GM23338 (cell line): Measurements from ENCODE around the gene MRPL57. TPM values are rescaled to one million over a fixed set of nuclear protein-coding genes. Genes with fewer than 3 reads are reported as not detected.
"Not testable (repeated sequence)": the region's sequence is repeated elsewhere in the genome, so short reads cannot be mapped to it uniquely, and the experiment has no call there.

ENCODE experiments used
- ATAC-seq: fragments of 200-7000 bp; cut with Tn5 transposase; 3 replicates; pipeline ENCODE4 v1.9.1; 2020
- DNase-seq: peaks from one replicate; pipeline ENCODE4 v3.0.0-alpha.2; 2015; ENCODE audit warnings: low spot score
- H2AFZ ChIP-seq: fragments of 200-600 bp; sonication (generic); 2 replicates; pipeline ENCODE4 v1.8.0; 2016; ENCODE audit warnings: antibody characterized with exemption, mild to moderate bottlenecking, moderate library complexity
- H3F3A ChIP-seq: fragments of 200-600 bp; sonication (generic); replicated peaks from 2 replicates; pipeline ENCODE4 v1.8.0; 2017; ENCODE audit warnings: antibody characterized with exemption, mixed run types, low read depth
- H3K27ac ChIP-seq: fragments of 200-600 bp; sonication (generic); 2 replicates; pipeline ENCODE4 v1.6.1; 2016; ENCODE audit warnings: low read depth
- H3K27me3 ChIP-seq: fragments of 200-600 bp; sonication (generic); 2 replicates; pipeline ENCODE4 v1.8.0; 2016; ENCODE audit warnings: mild to moderate bottlenecking, mixed run types, moderate library complexity; ENCODE audit not compliant: insufficient read depth
- H3K36me3 ChIP-seq: fragments of 200-600 bp; sonication (generic); 2 replicates; pipeline ENCODE4 v1.8.0; 2016; ENCODE audit warnings: mild to moderate bottlenecking; ENCODE audit not compliant: insufficient read depth
- H3K4me1 ChIP-seq: fragments of 200-600 bp; sonication (generic); 2 replicates; pipeline ENCODE4 v1.8.0; 2016; ENCODE audit warnings: mild to moderate bottlenecking, moderate library complexity; ENCODE audit not compliant: insufficient read depth
- H3K4me2 ChIP-seq: fragments of 200-600 bp; sonication (generic); 2 replicates; pipeline ENCODE4 v1.7.1; 2017; ENCODE audit warnings: mixed run types
- H3K4me3 ChIP-seq: fragments of 200-600 bp; sonication (generic); 2 replicates; pipeline ENCODE4 v1.6.1; 2016; ENCODE audit warnings: mixed run types
- H3K79me2 ChIP-seq: fragments of 200-600 bp; sonication (generic); replicated peaks from 2 replicates; pipeline ENCODE4 v1.8.0; 2017; ENCODE audit warnings: mild to moderate bottlenecking; ENCODE audit not compliant: insufficient read depth
- H3K9me2 ChIP-seq: fragments of 200-600 bp; sonication (generic); 2 replicates; pipeline ENCODE4 v1.8.0; 2017; ENCODE audit not compliant: insufficient read depth
- H4K20me1 ChIP-seq: fragments of 200-600 bp; sonication (generic); replicated peaks from 2 replicates; pipeline ENCODE4 v1.8.0; 2017; ENCODE audit warnings: mild to moderate bottlenecking; ENCODE audit not compliant: insufficient read depth
- H3K27ac Mint-ChIP-seq: 2 replicates; pipeline ENCODE4 v1.8.0; 2020; ENCODE audit warnings: inconsistent platforms, mild to moderate bottlenecking, moderate library complexity, mixed read lengths
- H3K27me3 Mint-ChIP-seq: 3 replicates; pipeline ENCODE4 v1.8.0; 2022; ENCODE audit warnings: low read depth, mild to moderate bottlenecking, moderate library complexity, mixed read lengths, inconsistent platforms; ENCODE audit not compliant: insufficient read depth, poor library complexity
- H3K36me3 Mint-ChIP-seq: 3 replicates; pipeline ENCODE4 v1.8.0; 2021; ENCODE audit warnings: low read depth, mild to moderate bottlenecking, inconsistent platforms, moderate library complexity, mixed read lengths
- H3K4me1 Mint-ChIP-seq: 3 replicates; pipeline ENCODE4 v1.8.0; 2020; ENCODE audit warnings: mild to moderate bottlenecking, inconsistent platforms, mixed read lengths
- H3K4me3 Mint-ChIP-seq: 3 replicates; pipeline ENCODE4 v1.8.0; 2021; ENCODE audit warnings: moderate library complexity, mild to moderate bottlenecking, inconsistent platforms, mixed read lengths
- H3K9me3 Mint-ChIP-seq: 3 replicates; pipeline ENCODE4 v1.8.0; 2020; ENCODE audit warnings: moderate library complexity, mild to moderate bottlenecking, inconsistent platforms, mixed read lengths
- CREB1 ChIP-seq: fragments of 250-450 bp; sonication (Bioruptor Pico); IDR thresholded peaks from 2 replicates; pipeline ENCODE4 v1.5.0; 2020; ENCODE audit warnings: low read depth, mild to moderate bottlenecking, moderate library complexity
- CTCF ChIP-seq, 2 experiments: fragments of 200-600 bp in 1 of 2; sonication (generic) in 1 of 2; conservative IDR thresholded peaks; 2 replicates each; pipeline versions ENCODE4 v1.5.1 to v1.6.1; 2016 to 2017; ENCODE audit warnings: antibody characterized with exemption in 2 of 2, low read depth in 2 of 2, mild to moderate bottlenecking in 2 of 2, moderate library complexity in 1 of 2
- EZH2 ChIP-seq: fragments of 200-600 bp; sonication (generic); IDR thresholded peaks from one replicate; pipeline ENCODE4 v1.8.0; 2017; ENCODE audit warnings: antibody characterized with exemption, mild to moderate bottlenecking, low read depth; ENCODE audit not compliant: unreplicated experiment
- JUNB ChIP-seq: IDR thresholded peaks from one replicate; pipeline ENCODE4 v1.6.1; 2016; ENCODE audit warnings: antibody characterized with exemption; ENCODE audit not compliant: unreplicated experiment
- POLR2AphosphoS5 ChIP-seq: IDR thresholded peaks from 2 replicates; pipeline ENCODE4 v1.6.1; 2016; ENCODE audit warnings: antibody characterized with exemption, low read depth
- REST ChIP-seq: IDR thresholded peaks from one replicate; pipeline ENCODE4 v1.6.1; 2018; ENCODE audit warnings: antibody characterized with exemption; ENCODE audit not compliant: unreplicated experiment
- STAT1 ChIP-seq: IDR thresholded peaks from one replicate; pipeline ENCODE4 v1.6.1; 2016; ENCODE audit warnings: antibody characterized with exemption; ENCODE audit not compliant: unreplicated experiment
- ZNF114 ChIP-seq: fragments of 250-450 bp; sonication (Bioruptor Pico); IDR thresholded peaks from 2 replicates; pipeline ENCODE4 v1.5.0; 2020; ENCODE audit warnings: mild to moderate bottlenecking, moderate library complexity
- ZNF331 ChIP-seq: fragments of 250-450 bp; sonication (Bioruptor Pico); IDR thresholded peaks from 2 replicates; pipeline ENCODE4 v1.5.0; 2020; ENCODE audit warnings: low read depth, mild to moderate bottlenecking, moderate library complexity
- polyA plus RNA-seq: library from polyadenylated mRNA; unstranded; fragments of >200 nt; fragmentation: Nextera tagmentation; extraction: Ambion mirVana; gene quantifications from 2 replicates; pipeline ENCODE4 v1.2.1, GENCODE V29; 2016
- total RNA-seq: library from RNA; depleted of rRNA; stranded (reverse); fragments of >200 nt; shearing (Covaris generic); gene quantifications from 2 replicates; pipeline ENCODE4 v1.2.3, GENCODE V29; 2014

MRPL57 gene
- total and polyA plus RNA-seq, 2 experiments from 2014 or later: 41.6 to 110 TPM

DNA sequence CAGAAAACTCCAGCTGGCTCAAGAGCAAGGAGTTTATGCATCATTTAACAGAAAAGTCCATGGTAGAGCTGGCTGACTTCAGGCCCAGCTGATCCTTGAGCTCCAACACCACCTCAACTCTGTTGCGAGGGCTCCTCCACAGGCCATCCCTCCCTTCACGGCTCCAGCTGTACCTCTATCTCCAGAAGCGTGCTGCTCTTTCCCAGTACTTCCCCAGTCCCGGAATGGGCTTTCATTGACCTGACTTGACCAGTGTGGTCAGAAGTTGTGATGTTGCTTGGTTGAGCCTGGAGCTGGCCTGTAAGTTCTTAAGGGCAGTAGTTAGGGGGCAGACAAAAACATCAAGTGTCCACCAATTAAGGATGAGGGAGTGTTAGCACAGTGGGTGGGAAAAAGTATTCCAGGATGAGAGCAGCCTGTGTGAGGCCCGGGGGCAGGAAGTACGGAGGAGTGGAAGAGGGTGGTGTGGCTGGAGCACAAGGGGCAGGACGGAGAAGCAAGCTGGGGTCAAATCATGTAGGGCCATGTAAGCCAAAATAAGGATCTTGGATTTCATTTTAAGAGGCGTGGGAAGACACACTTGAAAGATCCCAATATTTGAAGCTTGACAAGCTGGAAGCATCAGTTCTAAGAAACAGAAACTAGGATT is 24.1 kb upstream of the MRPL57 start:
- Histone ChIP-seq H3K79me2 (no peaks in the 10 kb centered on the region), H3K27me3 (no peaks in the 10 kb centered on the region), H3K9me2 (no peaks in the 10 kb centered on the region), H3F3A (peaks cover 17% of the 10 kb centered on the region), H3K4me3 (no peak overlapping the region), H3K4me1 (peaks cover 27% of the 10 kb centered on the region), H3K27ac (peak overlapping the region; percentile 85), H3K36me3 (peaks cover 14% of the 10 kb centered on the region), H2AFZ (no peak overlapping the region), H4K20me1 (peaks cover 8% of the 10 kb centered on the region; the same call in 1 of the 2 replicates), H3K4me2 (no peak overlapping the region; the same call in 1 of the 2 replicates)
- ATAC-seq: peak; percentile 59
- H3K36me3 Mint-ChIP-seq: peaks cover 32% of the 10 kb centered on the region
- H3K4me3 Mint-ChIP-seq: no peak overlapping the region
- peaks cover 27% of the 10 kb centered on the region for H3K4me1 Mint-ChIP-seq
- DNase-seq: peak; percentile 48
- H3K27ac Mint-ChIP-seq: peak overlapping the region; percentile 15; the same call in 1 of the 2 replicates
- H3K9me3 Mint-ChIP-seq: no peaks in the 10 kb centered on the region
- TF ChIP-seq STAT1: no peak
- TF ChIP-seq ZNF114 (CRISPR knock-in tag): no peak
- TF ChIP-seq POLR2AphosphoS5: peak; percentile 52; the same call in 1 of the 2 replicates
- TF ChIP-seq CTCF (conservative IDR thresholded peaks at IDR 0.05; ENCODE audit: low read depth in 2 of 2): peak in 1 of 2 experiments; percentile 24; a peak in 2 of 4 replicates
- TF ChIP-seq CREB1 (CRISPR knock-in tag): no peak
- no peak for TF ChIP-seq ZNF331 (CRISPR knock-in tag)
- H3K27me3 Mint-ChIP-seq: peaks cover 2% of the 10 kb centered on the region

GRCh38 chr13:21164631-21165030 is 11.8 kb upstream of the MRPL57 start:
- Histone ChIP-seq H3K9me2 (no peaks in the 10 kb centered on the region), H3K27me3 (no peaks in the 10 kb centered on the region), H3K36me3 (peaks cover 43% of the 10 kb centered on the region), H3K4me3 (no peak overlapping the region), H3K4me2 (no peak overlapping the region), H3K4me1 (no peaks in the 10 kb centered on the region), H3K27ac (no peak overlapping the region), H2AFZ (no peak overlapping the region), H3F3A (no peaks in the 10 kb centered on the region), H3K79me2 (peaks cover 19% of the 10 kb centered on the region), H4K20me1 (0 out of 2 replicates have a peak, but pooled peaks cover 2% of the 10 kb centered on the region)
- TF ChIP-seq JUNB: no peak
- TF ChIP-seq REST: no peak
- no peak for TF ChIP-seq ZNF114 (CRISPR knock-in tag)
- TF ChIP-seq STAT1: no peak
- TF ChIP-seq POLR2AphosphoS5: no peak
- no peak for TF ChIP-seq EZH2
- no peak for TF ChIP-seq ZNF331 (CRISPR knock-in tag)
- Mint-ChIP-seq H3K4me1 (no peaks in the 10 kb centered on the region), H3K4me3 (no peak overlapping the region), H3K9me3 (no peaks in the 10 kb centered on the region), H3K27ac (no peak overlapping the region), H3K36me3 (peaks cover 54% of the 10 kb centered on the region), H3K27me3 (no peaks in the 10 kb centered on the region)
- ATAC-seq (no peak), DNase-seq (no peak)

DNA sequence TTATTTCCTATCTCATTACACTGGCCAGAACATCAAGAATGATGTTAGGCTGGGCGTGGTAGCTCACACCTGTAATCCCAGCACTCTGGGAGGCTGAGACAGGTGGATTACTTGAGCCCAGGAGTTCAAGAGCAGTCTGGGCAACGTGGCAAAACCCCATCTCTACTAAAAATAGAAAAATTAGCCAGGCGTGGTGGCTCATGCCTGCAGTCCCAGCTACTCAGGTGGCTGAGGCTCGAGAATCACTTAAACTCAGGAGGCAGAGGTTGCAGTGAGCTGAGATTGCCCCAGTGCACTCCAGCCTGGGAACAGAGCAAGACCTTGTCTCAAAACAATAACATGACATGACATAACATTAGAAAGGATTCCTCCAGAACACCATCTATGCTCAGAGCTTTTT is 10.9 kb upstream of the MRPL57 start:
- H3K36me3 ChIP-seq: peaks cover 40% of the 10 kb centered on the region
- H3K4me1 ChIP-seq: not testable (repeated sequence)

More for the DNA sequence above, 10.9 kb upstream of the MRPL57 start:
- not testable (repeated sequence) for H3K4me3 Mint-ChIP-seq, H3K4me1 Mint-ChIP-seq, H3K27me3 Mint-ChIP-seq, H3K9me3 Mint-ChIP-seq, H3K27me3 ChIP-seq, H2AFZ ChIP-seq, H3K4me2 ChIP-seq, H3K9me2 ChIP-seq, H3K27ac Mint-ChIP-seq, H3F3A ChIP-seq, ATAC-seq, H4K20me1 ChIP-seq, DNase-seq, H3K4me3 ChIP-seq
- H3K27ac ChIP-seq: peak overlapping the region; percentile 52; the same call in 1 of the 2 replicates
- peaks cover 53% of the 10 kb centered on the region for H3K36me3 Mint-ChIP-seq
- H3K79me2 ChIP-seq: peaks cover 29% of the 10 kb centered on the region
